HEK293 (cell line): Measurements from ENCODE around the gene ISL2.

Experiments used
- BCL11A ChIP-seq: fragments of 450-650 bp; formaldehyde crosslinking; IDR thresholded peaks from 2 replicates; pipeline ENCODE4 v1.5.1; 2016; ENCODE audit warnings: low read depth, missing biosample characterization, missing genetic modification characterization
- BCL11B ChIP-seq: fragments of 450-650 bp; formaldehyde crosslinking; IDR thresholded peaks from 2 replicates; pipeline ENCODE4 v1.5.1; 2016; ENCODE audit warnings: low read depth, missing biosample characterization, missing genetic modification characterization
- FEZF1 ChIP-seq: fragments of 450-650 bp; formaldehyde crosslinking; IDR thresholded peaks from 2 replicates; pipeline ENCODE4 v1.5.1; 2016; ENCODE audit warnings: missing biosample characterization, missing genetic modification characterization
- GLI4 ChIP-seq: fragments of 450-650 bp; formaldehyde crosslinking; IDR thresholded peaks from 2 replicates; pipeline ENCODE4 v1.5.1; 2016; ENCODE audit warnings: missing biosample characterization, missing genetic modification characterization
- KLF1 ChIP-seq: fragments of 450-650 bp; formaldehyde crosslinking; IDR thresholded peaks from 2 replicates; pipeline ENCODE4 v1.5.1; 2016; ENCODE audit warnings: missing biosample characterization, missing genetic modification characterization
- KLF16 ChIP-seq: fragments of 450-650 bp; formaldehyde crosslinking; IDR thresholded peaks from 2 replicates; pipeline ENCODE4 v1.5.1; 2017; ENCODE audit warnings: missing biosample characterization, missing genetic modification characterization
- MZF1 ChIP-seq: fragments of 450-650 bp; formaldehyde crosslinking; IDR thresholded peaks from 2 replicates; pipeline ENCODE4 v1.5.1; 2017; ENCODE audit warnings: missing biosample characterization, missing genetic modification characterization, borderline replicate concordance
- PATZ1 ChIP-seq: fragments of 450-650 bp; formaldehyde crosslinking; IDR thresholded peaks from 2 replicates; pipeline ENCODE4 v1.5.1; 2016; ENCODE audit warnings: missing biosample characterization, missing genetic modification characterization
- TRIM28 ChIP-seq: IDR thresholded peaks from 2 replicates; pipeline ENCODE4 v1.6.1; 2011; ENCODE audit warnings: low read length, control low read depth, borderline replicate concordance
- YY2 ChIP-seq: fragments of 450-650 bp; formaldehyde crosslinking; IDR thresholded peaks from 2 replicates; pipeline ENCODE4 v1.5.1; 2016; ENCODE audit warnings: missing biosample characterization, missing genetic modification characterization
- ZBTB1 ChIP-seq: fragments of 450-650 bp; formaldehyde crosslinking; IDR thresholded peaks from 2 replicates; pipeline ENCODE4 v1.5.1; 2016; ENCODE audit warnings: missing biosample characterization, missing genetic modification characterization
- ZBTB20 ChIP-seq: fragments of 450-650 bp; formaldehyde crosslinking; IDR thresholded peaks from 2 replicates; pipeline ENCODE4 v1.5.1; 2016; ENCODE audit warnings: missing biosample characterization, missing genetic modification characterization
- ZBTB48 ChIP-seq: fragments of 450-650 bp; formaldehyde crosslinking; IDR thresholded peaks from 2 replicates; pipeline ENCODE4 v1.5.1; 2016; ENCODE audit warnings: missing biosample characterization, missing genetic modification characterization
- ZBTB8A ChIP-seq: fragments of 450-650 bp; formaldehyde crosslinking; IDR thresholded peaks from 2 replicates; pipeline ENCODE4 v1.5.1; 2016; ENCODE audit warnings: missing biosample characterization, missing genetic modification characterization
- ZFP37 ChIP-seq: fragments of 450-650 bp; formaldehyde crosslinking; IDR thresholded peaks from 2 replicates; pipeline ENCODE4 v1.5.1; 2016; ENCODE audit warnings: missing biosample characterization, missing genetic modification characterization
- ZNF132 ChIP-seq: fragments of 450-650 bp; formaldehyde crosslinking; IDR thresholded peaks from 2 replicates; pipeline ENCODE4 v1.5.1; 2017; ENCODE audit warnings: missing biosample characterization, missing genetic modification characterization, borderline replicate concordance
- ZNF23 ChIP-seq: fragments of 450-650 bp; formaldehyde crosslinking; IDR thresholded peaks from 2 replicates; pipeline ENCODE4 v1.5.1; 2016; ENCODE audit warnings: missing biosample characterization, missing genetic modification characterization, borderline replicate concordance
- ZNF366 ChIP-seq: fragments of 450-650 bp; formaldehyde crosslinking; conservative IDR thresholded peaks from 2 replicates; pipeline ENCODE4 v1.5.1; 2016; ENCODE audit warnings: missing biosample characterization, missing genetic modification characterization
- ZNF423 ChIP-seq: fragments of 450-650 bp; formaldehyde crosslinking; IDR thresholded peaks from 2 replicates; pipeline ENCODE4 v1.5.1; 2016; ENCODE audit warnings: missing biosample characterization, missing genetic modification characterization
- ZNF433 ChIP-seq: fragments of 450-650 bp; formaldehyde crosslinking; IDR thresholded peaks from 2 replicates; pipeline ENCODE4 v1.5.1; 2016; ENCODE audit warnings: missing biosample characterization, missing genetic modification characterization, low read depth
- ZNF449 ChIP-seq: fragments of 450-650 bp; formaldehyde crosslinking; IDR thresholded peaks from 2 replicates; pipeline ENCODE4 v1.5.1; 2017; ENCODE audit warnings: missing biosample characterization, mild to moderate bottlenecking, missing genetic modification characterization, moderate library complexity
- ZNF501 ChIP-seq: fragments of 450-650 bp; formaldehyde crosslinking; IDR thresholded peaks from 2 replicates; pipeline ENCODE4 v1.5.1; 2016; ENCODE audit warnings: missing biosample characterization, missing genetic modification characterization
- ZNF548 ChIP-seq: fragments of 450-650 bp; formaldehyde crosslinking; IDR thresholded peaks from 2 replicates; pipeline ENCODE4 v1.5.1; 2016; ENCODE audit warnings: missing biosample characterization, missing genetic modification characterization
- ZNF571 ChIP-seq: fragments of 450-650 bp; formaldehyde crosslinking; IDR thresholded peaks from 2 replicates; pipeline ENCODE4 v1.5.0; 2017; ENCODE audit warnings: missing biosample characterization, missing genetic modification characterization
- ZNF580 ChIP-seq: fragments of 450-650 bp; formaldehyde crosslinking; IDR thresholded peaks from 2 replicates; pipeline ENCODE4 v1.5.1; 2016; ENCODE audit warnings: missing biosample characterization, missing genetic modification characterization
- ZNF629 ChIP-seq: fragments of 450-650 bp; formaldehyde crosslinking; IDR thresholded peaks from 2 replicates; pipeline ENCODE4 v1.5.1; 2017; ENCODE audit warnings: missing biosample characterization, missing genetic modification characterization
- ZNF639 ChIP-seq: fragments of 450-650 bp; formaldehyde crosslinking; IDR thresholded peaks from 2 replicates; pipeline ENCODE4 v1.5.1; 2016; ENCODE audit warnings: missing biosample characterization, missing genetic modification characterization
- ZNF660 ChIP-seq: fragments of 450-650 bp; IDR thresholded peaks from 2 replicates; pipeline ENCODE4 v1.5.1; 2018; ENCODE audit warnings: missing biosample characterization, mild to moderate bottlenecking, missing genetic modification characterization
- ZNF76 ChIP-seq: fragments of 450-650 bp; formaldehyde crosslinking; IDR thresholded peaks from 2 replicates; pipeline ENCODE4; 2016; ENCODE audit warnings: low read depth, missing biosample characterization, missing genetic modification characterization, borderline replicate concordance
- ZNF777 ChIP-seq: fragments of 450-650 bp; formaldehyde crosslinking; IDR thresholded peaks from 2 replicates; pipeline ENCODE4 v1.5.1; 2017; ENCODE audit warnings: missing biosample characterization, missing genetic modification characterization, borderline replicate concordance
- ZSCAN18 ChIP-seq: fragments of 450-650 bp; formaldehyde crosslinking; IDR thresholded peaks from 2 replicates; pipeline ENCODE4 v1.5.1; 2016; ENCODE audit warnings: missing biosample characterization, missing genetic modification characterization
- TF ChIP-seq, protein P1 (sequence below): fragments of 450-650 bp; formaldehyde crosslinking; IDR thresholded peaks from 2 replicates; pipeline ENCODE4 v1.5.1; 2016; ENCODE audit warnings: missing biosample characterization, missing genetic modification characterization

Gene ISL2

GRCh38 chr15:76311100-76311953 lies 25.2 kb upstream of the ISL2 start, which contains the start of gene ETFA (continued):
- TF ChIP-seq ZBTB48 (tag by site-specific recombination): peak; percentile 92
- TF ChIP-seq KLF16 (tag by site-specific recombination): peak; percentile 67; the same call in 1 of the 2 replicates
- no peak for TF ChIP-seq ZNF571 (tag by site-specific recombination)
- peak; percentile 93 for TF ChIP-seq ZFP37 (tag by site-specific recombination)
- TF ChIP-seq ZNF548 (tag by site-specific recombination): no peak
- TF ChIP-seq BCL11A (tag by site-specific recombination): peak; percentile 57
- no peak; the same call in 1 of the 2 replicates for TF ChIP-seq ZNF580 (tag by site-specific recombination)
- TF ChIP-seq ZNF449 (tag by site-specific recombination): peak; percentile 84
- TF ChIP-seq ZNF639: peak; percentile 15; the same call in 1 of the 2 replicates
- peak; percentile 52 for TF ChIP-seq BCL11B
- TF ChIP-seq ZNF629 (tag by site-specific recombination): peak; percentile 64
- peak; percentile 53; the same call in 1 of the 2 replicates for TF ChIP-seq ZNF660 (tag by site-specific recombination)
- TF ChIP-seq ZBTB20 (tag by site-specific recombination): peak; percentile 62; the same call in 1 of the 2 replicates
- 0 out of 2 replicates have a peak, but pooled peaks have one; percentile 43 for TF ChIP-seq GLI4
- peak; percentile 71 for TF ChIP-seq PATZ1 (tag by site-specific recombination)
- peak; percentile 83 for TF ChIP-seq ZBTB8A
- TF ChIP-seq ZNF423 (tag by site-specific recombination): peak; percentile 89; the same call in 1 of the 2 replicates
- TF ChIP-seq ZSCAN18 (tag by site-specific recombination): no peak
- TF ChIP-seq KLF1: peak; percentile 47
- TF ChIP-seq ZNF366 (tag by site-specific recombination): peak; percentile 9; the same call in 1 of the 2 replicates
- TF ChIP-seq ZBTB1 (tag by site-specific recombination): peak; percentile 63; the same call in 1 of the 2 replicates
- TF ChIP-seq, protein P1, sequence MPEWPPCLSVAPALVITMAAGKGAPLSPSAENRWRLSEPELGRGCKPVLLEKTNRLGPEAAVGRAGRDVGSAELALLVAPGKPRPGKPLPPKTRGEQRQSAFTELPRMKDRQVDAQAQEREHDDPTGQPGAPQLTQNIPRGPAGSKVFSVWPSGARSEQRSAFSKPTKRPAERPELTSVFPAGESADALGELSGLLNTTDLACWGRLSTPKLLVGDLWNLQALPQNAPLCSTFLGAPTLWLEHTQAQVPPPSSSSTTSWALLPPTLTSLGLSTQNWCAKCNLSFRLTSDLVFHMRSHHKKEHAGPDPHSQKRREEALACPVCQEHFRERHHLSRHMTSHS (tag by site-specific recombination): no peak
- peak; percentile 93 for TF ChIP-seq ZNF501
- TF ChIP-seq MZF1 (tag by site-specific recombination): 0 out of 2 replicates have a peak, but pooled peaks have one; percentile 42
- TF ChIP-seq ZNF132: no peak
- TF ChIP-seq FEZF1 (tag by site-specific recombination): peak; percentile 12; the same call in 1 of the 2 replicates
- peak; percentile 49; the same call in 1 of the 2 replicates for TF ChIP-seq ZNF76 (tag by site-specific recombination)
- 0 out of 2 replicates have a peak, but pooled peaks have one; percentile 24 for TF ChIP-seq TRIM28
- no peak for TF ChIP-seq ZNF433 (tag by site-specific recombination)
- peak; percentile 56 for TF ChIP-seq YY2
- no peak for TF ChIP-seq ZNF777 (tag by site-specific recombination)
- TF ChIP-seq ZNF23 (tag by site-specific recombination): no peak
